Transverse colon (tissue), 4 donors: ENCODE data around the gene TAT.
"Not testable (repeated sequence)": the region's sequence is repeated elsewhere in the genome, so short reads cannot be mapped to it uniquely, and the experiment has no call there.

Experiments used
- CTCF ChIP-seq, 5 experiments: fragments of 200-600 bp in 3 of 5; fragments of 450-650 bp in 2 of 5; sonication (generic) in 3 of 5; IDR thresholded peaks; 1 replicate in 2 of 5; 2 replicates in 3 of 5; pipeline ENCODE4 v1.5.1; 2016 to 2017; ENCODE audit warnings: antibody characterized with exemption in 5 of 5, inconsistent platforms in 3 of 5, mild to moderate bottlenecking in 2 of 5, moderate library complexity in 1 of 5
- EP300 ChIP-seq: sonication (generic); formaldehyde crosslinking; IDR thresholded peaks from one replicate; pipeline ENCODE4 v1.6.1; 2017; ENCODE audit warnings: antibody characterized with exemption, low read depth
- POLR2A ChIP-seq: fragments of 450-650 bp; IDR thresholded peaks from one replicate; pipeline ENCODE4 v1.6.1; 2016; ENCODE audit warnings: antibody characterized with exemption, mild to moderate bottlenecking, moderate library complexity
- POLR2AphosphoS5 ChIP-seq, 3 donors: sonication (generic); formaldehyde crosslinking; IDR thresholded peaks; one replicate each; pipeline ENCODE4 v1.6.1; 2016; ENCODE audit warnings: antibody characterized with exemption in 3 of 3

DNA sequence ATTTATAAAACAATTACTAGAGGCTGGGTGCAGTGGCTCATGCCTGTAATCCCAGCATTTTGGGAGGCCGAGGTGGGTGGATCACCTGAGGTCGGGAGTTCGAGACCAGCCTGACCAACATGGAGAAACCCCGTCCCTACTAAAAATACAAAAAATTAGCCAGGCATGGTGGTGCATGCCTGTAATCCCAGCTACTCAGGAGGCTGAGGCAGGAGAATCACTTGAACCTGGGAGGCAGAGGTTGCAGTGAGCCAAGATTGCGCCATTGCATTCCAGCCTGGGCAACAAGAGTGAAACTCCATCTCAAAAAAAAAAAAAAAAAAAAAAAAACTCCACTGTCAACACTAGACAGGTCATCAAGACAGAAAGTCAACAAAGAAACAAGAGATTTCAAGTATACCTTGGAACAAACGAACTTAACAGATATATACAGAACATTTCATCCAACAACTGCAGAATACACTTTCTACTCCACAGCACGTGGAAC is 18.5 kb upstream of the TAT start:
- TF ChIP-seq CTCF (IDR thresholded peaks at IDR 0.05); POLR2AphosphoS5 (IDR thresholded peaks at IDR 0.05); EP300; POLR2A: not testable (repeated sequence)
